Stomach smooth muscle (tissue), 2 donors: ENCODE measurements around the gene PPP1R13B.

Source experiments
- H3K27ac ChIP-seq: one replicate; pipeline ENCODE4 v1.7.0; 2013; ENCODE audit warnings: mild to moderate bottlenecking, low read length, inconsistent platforms
- H3K27me3 ChIP-seq, 2 donors: one replicate each; pipeline ENCODE4 v1.7.0; 2013; ENCODE audit warnings: low read length in 2 of 2; ENCODE audit not compliant: insufficient read depth in 2 of 2, control insufficient read depth in 1 of 2
- H3K36me3 ChIP-seq, 2 donors: one replicate each; pipeline ENCODE4 v1.7.0; 2013; ENCODE audit warnings: low read length in 2 of 2; ENCODE audit not compliant: control insufficient read depth in 2 of 2, insufficient read depth in 2 of 2
- H3K4me1 ChIP-seq: one replicate; pipeline ENCODE4 v1.7.0; 2013; ENCODE audit warnings: low read length; ENCODE audit not compliant: control insufficient read depth, insufficient read depth
- H3K4me3 ChIP-seq, 2 donors: one replicate each; pipeline ENCODE4 v1.7.0; 2013; ENCODE audit warnings: low read length in 2 of 2
- H3K9ac ChIP-seq, 2 donors: one replicate each; pipeline ENCODE4 v1.7.0; 2013; ENCODE audit warnings: low read length in 2 of 2, mild to moderate bottlenecking in 1 of 2
- H3K9me3 ChIP-seq, 2 donors: one replicate each; pipeline ENCODE4 v1.7.0; 2013; ENCODE audit warnings: low read length in 2 of 2; ENCODE audit not compliant: control insufficient read depth in 2 of 2
- donor health status: healthy.
- donor health status: Pancreatic carcinoma.

The PPP1R13B gene

DNA sequence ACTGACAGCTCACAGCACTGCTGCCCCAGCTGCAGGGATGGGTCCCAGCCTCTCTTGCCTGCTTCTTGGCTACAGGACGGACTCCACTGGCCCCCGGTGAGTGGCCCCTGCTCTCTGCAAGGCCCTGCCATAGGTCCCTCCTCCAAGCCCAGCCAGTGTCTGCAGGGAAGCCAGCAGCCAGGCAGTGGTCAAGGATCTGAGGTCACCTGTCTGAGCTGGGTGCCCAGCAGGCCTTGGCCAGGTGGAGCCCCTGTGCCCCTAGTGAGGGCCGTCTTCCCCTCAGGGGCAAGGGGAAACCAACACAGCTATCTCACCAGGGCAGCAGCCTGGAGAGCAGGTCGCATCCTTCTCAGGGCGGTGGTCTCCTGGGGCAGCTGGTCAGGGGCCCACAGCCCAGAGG is 145.3 kb downstream of the PPP1R13B start:
- H3K9ac ChIP-seq: no peak overlapping the region
- no peak overlapping the region for H3K4me3 ChIP-seq
- H3K9me3 ChIP-seq: no peaks in the 10 kb centered on the region
- H3K27me3 ChIP-seq: no peaks in the 10 kb centered on the region
- peaks cover 26 to 34% of the 10 kb centered on the region in 2 donors for H3K36me3 ChIP-seq
- no peak overlapping the region for H3K27ac ChIP-seq
- H3K4me1 ChIP-seq: peaks cover 27% of the 10 kb centered on the region

DNA sequence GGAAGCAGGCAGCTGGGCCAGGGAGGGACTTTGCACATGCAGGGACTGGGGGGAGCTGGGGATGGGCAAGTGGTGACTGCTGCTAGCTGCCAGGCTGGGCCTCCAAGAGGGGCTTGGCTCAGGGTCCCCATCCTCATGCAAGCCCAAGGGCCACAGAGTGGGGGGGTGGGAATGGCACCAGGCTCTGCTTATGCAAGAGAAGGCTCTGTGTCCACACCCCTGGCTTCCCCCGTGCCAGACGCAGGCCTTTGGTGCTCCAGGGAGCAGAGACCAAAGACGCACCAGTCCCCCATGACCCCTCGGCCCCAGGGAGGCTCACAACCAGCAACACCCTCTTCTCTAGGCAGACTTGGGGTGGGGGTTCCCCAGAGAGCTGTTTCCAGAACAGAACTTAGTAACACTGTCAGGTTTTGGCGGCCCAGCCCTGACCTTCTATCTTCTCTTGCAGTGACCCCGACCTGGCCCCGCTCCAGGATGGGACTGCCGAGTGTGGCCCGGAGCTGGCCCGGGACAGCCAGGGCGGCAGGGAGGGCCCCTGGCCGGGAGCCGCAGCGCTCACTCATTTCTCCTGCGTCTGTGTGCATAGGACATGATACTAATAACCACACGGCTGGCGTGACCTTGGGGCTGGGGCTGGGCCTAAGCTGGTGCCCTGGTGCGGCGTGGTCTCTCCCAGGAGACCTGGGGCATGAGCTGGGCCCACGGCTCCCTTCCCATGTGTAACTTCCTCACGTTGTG is 146.5 kb downstream of the PPP1R13B start:
- Histone ChIP-seq H3K27me3 (no peaks in the 10 kb centered on the region), H3K27ac (no peak overlapping the region), H3K9ac (no peak overlapping the region), H3K4me1 (peaks cover 37% of the 10 kb centered on the region), H3K4me3 (no peak overlapping the region), H3K9me3 (no peaks in the 10 kb centered on the region), H3K36me3 (peaks cover 26 to 35% of the 10 kb centered on the region in 2 donors)

DNA sequence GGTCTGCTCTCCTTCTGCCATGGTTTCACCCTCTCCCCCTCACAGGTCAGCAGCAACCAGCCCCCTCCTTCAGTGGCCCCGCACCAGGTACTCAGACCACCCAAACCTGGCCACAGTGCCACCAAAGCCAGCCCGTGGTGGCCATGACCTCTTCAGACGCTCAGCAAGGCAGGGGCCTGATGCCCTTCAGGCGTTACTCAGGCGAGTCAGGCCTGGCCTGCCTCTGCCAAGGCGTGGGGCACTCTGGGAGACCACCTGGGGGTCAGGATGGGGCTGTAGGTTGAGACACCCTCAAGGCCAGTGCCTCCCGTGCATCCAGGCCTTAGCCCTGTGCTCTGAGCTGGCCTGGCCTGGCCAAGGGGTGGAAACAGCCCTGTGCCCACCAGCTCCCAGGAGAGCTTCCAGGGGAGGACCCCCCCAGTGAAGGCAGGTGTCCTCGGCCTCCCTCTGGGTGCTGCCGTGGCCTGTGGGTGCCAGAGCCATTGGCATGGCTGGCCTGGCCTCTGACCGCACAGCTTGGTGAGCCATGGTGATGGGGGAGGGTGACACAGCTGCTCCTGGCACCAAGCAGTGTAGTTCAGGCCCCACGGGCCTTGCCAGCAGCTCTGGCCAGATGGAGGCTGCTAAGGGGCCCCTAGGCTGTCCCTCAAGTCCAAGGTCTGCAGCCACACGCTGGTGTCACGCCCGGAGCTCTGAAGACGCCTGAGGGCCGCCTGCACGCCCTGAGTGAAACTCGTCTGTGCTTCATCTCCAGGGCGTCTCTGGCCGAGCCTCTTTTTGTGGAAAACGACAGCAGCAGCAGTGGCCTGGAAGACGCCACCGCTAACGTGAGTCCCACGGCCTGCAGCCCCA is 147.2 kb downstream of the PPP1R13B start:
- no peak overlapping the region for H3K27ac ChIP-seq

DNA sequence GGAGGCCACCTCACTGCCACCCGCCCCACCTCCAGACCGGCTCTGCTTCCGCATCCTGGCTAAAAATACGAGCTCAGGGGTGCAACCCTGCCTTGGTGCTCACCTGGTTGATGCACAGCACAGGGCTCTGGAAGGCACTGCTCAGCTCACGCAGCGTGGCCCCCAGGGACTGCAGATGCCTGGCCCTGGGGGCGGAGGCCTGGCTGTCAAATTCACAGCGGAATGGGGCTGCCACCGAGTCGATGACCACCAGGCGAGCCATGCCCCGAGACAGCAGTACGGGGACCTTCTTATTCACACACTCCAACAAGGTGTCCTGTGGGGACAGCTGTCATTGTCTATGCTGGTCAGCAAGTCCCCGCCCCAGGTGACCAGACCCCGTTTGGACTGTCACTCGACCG is 148.1 kb downstream of the PPP1R13B start:
- Histone ChIP-seq H3K36me3 (peaks cover 30 to 39% of the 10 kb centered on the region in 2 donors), H3K27ac (no peak overlapping the region), H3K4me1 (peaks cover 44% of the 10 kb centered on the region), H3K27me3 (no peaks in the 10 kb centered on the region), H3K9me3 (no peaks in the 10 kb centered on the region), H3K4me3 (no peak overlapping the region), H3K9ac (no peak overlapping the region)

More for the DNA sequence above, 147.2 kb downstream of the PPP1R13B start:
- Histone ChIP-seq H3K9ac (no peak overlapping the region), H3K4me3 (no peak overlapping the region), H3K4me1 (peaks cover 44% of the 10 kb centered on the region), H3K27me3 (no peaks in the 10 kb centered on the region), H3K9me3 (no peaks in the 10 kb centered on the region), H3K36me3 (peaks cover 26 to 35% of the 10 kb centered on the region in 2 donors)

DNA sequence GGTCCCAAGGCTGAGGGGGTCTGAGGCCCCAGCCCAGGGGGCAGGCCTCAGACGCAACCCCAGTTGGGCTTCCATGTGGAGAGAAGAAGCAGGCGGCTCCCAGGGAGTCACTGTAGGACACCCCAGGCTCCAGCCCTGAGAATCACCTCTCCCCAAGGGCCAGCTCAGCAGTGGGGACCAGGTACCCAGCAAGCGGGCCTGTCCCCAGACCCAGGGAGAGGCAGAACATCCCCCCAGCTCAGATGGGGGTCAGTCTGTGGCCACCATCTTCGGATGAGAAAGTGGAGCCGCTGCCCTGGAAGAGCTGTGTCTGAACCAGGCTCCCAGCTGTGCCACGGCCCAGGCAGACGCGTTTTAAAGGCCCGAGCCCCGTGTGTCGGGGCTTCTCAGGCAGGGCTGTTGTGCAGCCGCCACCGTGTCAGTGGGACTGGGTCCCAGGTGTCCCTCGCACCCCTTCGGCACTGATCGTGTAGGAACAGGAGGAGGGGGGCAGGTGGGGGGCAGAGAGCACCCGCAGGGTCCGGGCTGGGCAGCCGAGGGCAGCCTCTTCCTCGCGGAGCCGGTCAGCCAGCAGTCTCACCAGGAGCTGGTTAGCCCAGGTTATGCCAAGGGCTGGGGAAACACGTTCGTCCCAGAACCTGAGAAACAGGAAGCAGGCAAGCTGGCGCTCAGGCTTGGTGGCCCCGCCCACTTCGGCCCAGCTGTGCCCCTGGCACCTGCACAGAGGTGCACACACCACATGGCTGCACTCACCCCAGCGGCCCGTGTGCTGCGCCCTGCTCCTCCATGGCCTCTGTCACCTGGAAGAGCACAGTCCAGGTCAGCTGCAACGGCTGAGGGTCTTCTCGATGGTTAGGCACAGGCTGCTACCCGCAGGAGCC is 148.8 kb downstream of the PPP1R13B start:
- Histone ChIP-seq H3K9me3 (no peaks in the 10 kb centered on the region), H3K27me3 (no peaks in the 10 kb centered on the region), H3K36me3 (peaks cover 31 to 39% of the 10 kb centered on the region in 2 donors), H3K9ac (peak overlapping the region in 1 of 2 donors; percentile 15), H3K4me3 (no peak overlapping the region), H3K4me1 (peaks cover 44% of the 10 kb centered on the region), H3K27ac (peak overlapping the region; percentile 66)

DNA sequence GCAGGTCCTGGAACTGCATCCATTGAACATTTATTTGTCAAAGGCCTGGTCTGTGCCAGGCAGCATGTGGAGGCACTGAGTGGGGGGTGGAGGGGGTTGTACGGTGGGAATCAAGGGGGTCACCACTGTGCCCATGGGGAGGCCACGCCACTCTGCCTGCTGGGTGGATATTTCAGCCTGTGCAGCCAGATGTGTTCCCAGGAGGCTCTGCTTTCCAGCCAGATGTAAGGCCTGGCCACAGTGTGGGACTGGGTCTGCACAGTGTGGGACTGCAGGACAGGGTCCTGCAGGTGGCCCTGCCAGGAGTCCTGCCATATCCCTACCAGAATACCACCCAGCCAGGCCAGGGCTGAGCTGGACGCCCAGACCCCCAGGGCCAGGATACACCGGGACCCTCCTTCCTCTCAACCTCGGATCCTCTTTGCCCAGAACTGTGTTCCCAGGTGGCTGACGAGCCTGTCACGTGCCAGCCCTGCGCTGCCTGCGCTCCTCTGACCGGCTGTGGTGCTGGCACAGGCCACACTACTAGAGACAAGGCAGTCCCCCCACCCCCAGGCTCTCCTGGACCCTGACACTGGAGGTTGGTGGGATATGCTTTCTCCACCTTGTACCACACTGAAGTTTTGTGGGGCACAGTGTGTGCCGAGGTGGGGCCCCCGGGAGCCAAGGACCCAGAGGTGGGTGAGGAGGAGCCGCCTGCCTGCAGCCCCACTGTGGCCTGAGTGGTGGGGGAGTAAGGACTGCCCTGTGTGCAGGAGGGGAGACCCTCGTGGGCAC is 149.6 kb downstream of the PPP1R13B start:
- Histone ChIP-seq H3K9me3 (no peaks in the 10 kb centered on the region), H3K4me3 (no peak overlapping the region), H3K4me1 (peaks cover 44% of the 10 kb centered on the region), H3K27ac (peak overlapping the region; percentile 66), H3K36me3 (peaks cover 33 to 40% of the 10 kb centered on the region in 2 donors), H3K27me3 (no peaks in the 10 kb centered on the region), H3K9ac (peak overlapping the region in 1 of 2 donors; percentile 29)

DNA sequence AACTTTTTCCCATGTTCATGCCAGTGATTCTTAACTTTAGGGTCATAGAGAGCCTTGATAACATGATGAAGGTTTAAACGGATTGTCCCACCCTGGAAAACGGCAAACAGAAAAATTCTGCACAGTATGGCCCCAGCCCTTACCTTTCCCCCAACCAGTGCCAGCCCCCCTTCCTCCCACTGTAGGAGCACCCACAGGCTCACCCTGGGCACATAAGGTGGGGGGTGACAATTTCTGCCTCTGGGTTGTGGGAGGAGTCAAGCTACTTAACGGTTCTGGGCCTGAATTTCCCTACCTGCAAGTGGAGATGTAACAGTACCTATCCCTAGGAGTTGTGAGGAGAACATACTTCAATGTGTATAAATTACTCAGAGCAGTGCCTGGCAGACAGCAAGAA is 150.2 kb downstream of the PPP1R13B start:
- H3K36me3 ChIP-seq: peaks cover 29 to 37% of the 10 kb centered on the region in 2 donors
- H3K4me1 ChIP-seq: peaks cover 44% of the 10 kb centered on the region
- H3K27me3 ChIP-seq: no peaks in the 10 kb centered on the region
- no peak overlapping the region for H3K9ac ChIP-seq
- peak overlapping the region; percentile 66 for H3K27ac ChIP-seq
- no peaks in the 10 kb centered on the region for H3K9me3 ChIP-seq
- H3K4me3 ChIP-seq: peak overlapping the region in 1 of 2 donors; percentile 35

DNA sequence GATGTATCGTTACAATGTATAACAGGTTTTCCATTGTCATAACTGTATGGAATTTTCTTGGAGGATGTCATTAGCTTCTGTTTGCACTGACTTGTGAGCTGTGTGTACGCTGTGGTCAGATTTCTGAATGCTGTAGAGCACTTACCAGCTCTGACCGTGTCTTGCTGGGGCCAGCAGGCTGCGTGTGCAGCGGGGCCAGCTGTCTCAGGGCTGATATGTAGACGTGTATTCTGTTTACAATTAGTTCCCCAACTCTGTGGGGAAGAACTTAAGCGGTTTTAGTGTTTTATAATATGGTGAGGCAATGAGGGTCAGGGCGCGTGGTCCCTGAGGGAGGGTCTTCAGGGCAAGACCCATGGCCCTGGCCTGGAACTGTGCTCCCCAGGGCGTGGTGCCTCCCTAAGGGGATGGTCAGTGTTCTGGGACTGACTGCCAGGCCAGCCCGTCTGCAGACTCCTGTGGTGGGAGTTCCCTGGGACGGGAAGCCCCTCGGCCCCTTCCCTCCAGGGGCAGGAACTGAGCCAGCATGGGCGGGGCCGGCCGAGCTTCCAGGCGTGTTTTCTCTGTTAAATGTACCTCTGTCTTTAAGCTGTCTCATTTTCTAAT is 150.8 kb downstream of the PPP1R13B start:
- H3K36me3 ChIP-seq: peaks cover 31 to 36% of the 10 kb centered on the region in 2 donors
- H3K27me3 ChIP-seq: no peaks in the 10 kb centered on the region
- peak overlapping the region; percentile 66 for H3K27ac ChIP-seq
- H3K9me3 ChIP-seq: no peaks in the 10 kb centered on the region
- H3K9ac ChIP-seq: peak overlapping the region in 1 of 2 donors; percentile 13
- H3K4me3 ChIP-seq: peak overlapping the region in 1 of 2 donors; percentile 24
- peaks cover 44% of the 10 kb centered on the region for H3K4me1 ChIP-seq

DNA sequence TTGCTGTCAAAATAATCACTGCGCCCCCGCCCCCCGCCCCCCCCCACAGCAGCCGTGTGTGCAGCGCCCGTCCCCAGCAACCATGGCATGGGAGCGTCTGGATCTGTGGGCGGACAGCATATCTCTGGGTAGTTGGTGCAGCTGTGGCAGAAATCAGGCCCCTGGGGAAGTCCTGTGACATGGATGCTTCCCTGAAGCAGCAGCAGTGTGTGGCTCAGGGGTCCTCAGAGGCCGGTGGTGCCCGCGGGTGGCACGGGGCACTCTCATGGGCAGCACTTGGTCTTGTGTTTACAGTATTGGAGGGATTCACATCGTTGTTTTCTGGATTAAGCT is 151.3 kb downstream of the PPP1R13B start:
- Histone ChIP-seq H3K27ac (peak overlapping the region; percentile 66), H3K4me3 (peak overlapping the region in 1 of 2 donors; percentile 24), H3K9ac (no peak overlapping the region), H3K4me1 (peaks cover 44% of the 10 kb centered on the region), H3K9me3 (no peaks in the 10 kb centered on the region), H3K36me3 (peaks cover 31 to 33% of the 10 kb centered on the region in 2 donors), H3K27me3 (no peaks in the 10 kb centered on the region)
